Measurements from ENCODE around the gene CBX6.

GRCh38 chr22:38841635-38842034 is 30.4 kb downstream of the CBX6 start:
- TF ChIP-seq CTCF (conservative IDR thresholded peaks at IDR 0.05; ENCODE audit: low read length) (no peak), EZH2phosphoT487 (IDR thresholded peaks at IDR 0.05; ENCODE audit: borderline replicate concordance) (no peak)

Data from Loucy (cell line).